SHP77 treated with DMSO at 0.1 percent for 48 hours (cell line): ENCODE data around the gene CHCHD3.
"Not testable (repeated sequence)": the region's sequence is repeated elsewhere in the genome, so short reads cannot be mapped to it uniquely, and the experiment has no call there.

Experiments used
- DNase-seq: peaks from one replicate; lab custom pipeline; 2025; lab: John Stamatoyannopoulos, UW

CHCHD3 gene

GRCh38 chr7:133044722-133045473, 37.0 kb downstream of the CHCHD3 start:
- no peak for DNase-seq

DNA sequence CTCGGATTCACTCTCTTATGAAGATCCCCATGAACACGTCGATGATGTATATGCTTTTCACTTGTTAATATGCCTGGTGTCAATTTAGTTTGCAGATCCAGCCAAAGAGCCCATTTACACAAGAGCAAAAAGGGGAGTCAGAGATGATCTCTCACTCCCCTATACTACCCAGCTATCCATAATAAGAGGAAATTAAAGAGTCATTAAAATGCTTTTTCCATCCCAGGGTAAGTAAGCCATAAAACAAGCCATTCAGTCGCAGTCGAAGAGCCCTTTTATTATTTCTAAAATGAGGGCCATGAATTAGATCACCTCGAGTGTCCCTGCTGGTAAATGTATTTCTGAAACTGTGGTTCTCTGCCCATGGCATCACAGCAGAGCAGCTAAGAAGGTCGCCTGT, 41.2 kb downstream of the CHCHD3 start:
- no peak for DNase-seq

- DNase-seq: no peak
Observed at GRCh38 chr7:133040178-133040577, 41.7 kb downstream of the CHCHD3 start.

DNA sequence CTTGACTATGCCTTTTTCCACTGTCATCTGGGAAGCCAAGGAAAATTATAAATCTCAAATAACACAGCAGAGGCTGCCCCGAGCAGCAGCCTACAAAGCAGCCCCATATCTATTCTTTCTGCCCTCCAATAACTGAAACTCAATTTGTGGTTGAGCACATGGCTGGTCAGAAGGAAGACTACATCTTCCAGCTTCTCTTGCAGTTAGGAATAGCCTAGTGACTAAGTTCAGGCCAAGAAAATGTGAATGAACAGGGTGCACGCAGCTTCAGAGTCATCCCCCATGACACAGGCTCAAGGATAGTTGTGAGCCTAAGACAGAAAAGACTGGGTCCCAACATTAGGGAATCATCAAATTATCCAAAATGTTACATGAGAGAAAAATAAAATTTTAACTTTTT, 42.3 kb downstream of the CHCHD3 start:
- no peak for DNase-seq

- no peak for DNase-seq
Observed at GRCh38 chr7:133036289-133036688, 45.6 kb downstream of the CHCHD3 start.

- DNase-seq: not testable (repeated sequence)
Observed at GRCh38 chr7:133035240-133035639, 46.6 kb downstream of the CHCHD3 start.

- DNase-seq: no peak
Observed at GRCh38 chr7:133030346-133030745, 51.5 kb downstream of the CHCHD3 start.

DNA sequence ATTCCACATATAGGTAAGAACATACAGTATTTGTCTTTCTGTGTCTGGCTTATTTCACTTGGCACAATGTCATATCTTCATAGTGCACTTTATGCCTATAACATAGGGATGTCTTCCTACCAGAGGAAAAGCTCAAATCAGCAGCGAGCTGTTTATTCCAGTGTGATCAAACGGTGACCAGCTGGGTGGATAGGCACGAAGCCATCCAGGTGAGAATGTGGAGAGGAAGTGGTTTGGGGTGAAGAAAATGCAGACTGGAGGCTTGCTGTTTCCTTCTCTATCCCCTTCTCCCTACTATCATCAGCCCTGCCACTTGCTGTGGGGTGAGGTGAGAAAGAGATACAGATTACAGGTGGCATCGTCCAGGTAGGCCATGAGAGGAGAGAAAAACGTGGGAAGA, 52.4 kb downstream of the CHCHD3 start:
- no peak for DNase-seq

DNA sequence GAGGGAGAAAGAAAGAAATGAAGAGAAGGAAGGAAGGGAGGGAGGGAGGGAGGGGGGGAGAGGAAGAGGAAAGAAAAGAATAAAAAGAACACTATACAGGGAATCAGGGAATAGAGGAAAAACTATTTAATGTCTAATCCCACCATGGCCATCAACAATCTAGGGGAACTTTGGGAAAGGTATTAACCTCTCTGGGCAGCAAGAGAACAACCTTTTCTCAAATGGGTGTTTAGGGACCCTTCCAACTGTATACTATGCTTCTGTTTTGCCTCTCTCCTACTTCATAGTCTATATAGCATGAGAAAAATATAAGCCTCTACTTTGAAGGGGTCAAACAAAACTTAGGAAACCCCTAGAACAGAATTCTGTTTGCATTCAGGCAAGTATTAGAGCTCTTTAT, 54.5 kb downstream of the CHCHD3 start:
- DNase-seq: no peak

DNA sequence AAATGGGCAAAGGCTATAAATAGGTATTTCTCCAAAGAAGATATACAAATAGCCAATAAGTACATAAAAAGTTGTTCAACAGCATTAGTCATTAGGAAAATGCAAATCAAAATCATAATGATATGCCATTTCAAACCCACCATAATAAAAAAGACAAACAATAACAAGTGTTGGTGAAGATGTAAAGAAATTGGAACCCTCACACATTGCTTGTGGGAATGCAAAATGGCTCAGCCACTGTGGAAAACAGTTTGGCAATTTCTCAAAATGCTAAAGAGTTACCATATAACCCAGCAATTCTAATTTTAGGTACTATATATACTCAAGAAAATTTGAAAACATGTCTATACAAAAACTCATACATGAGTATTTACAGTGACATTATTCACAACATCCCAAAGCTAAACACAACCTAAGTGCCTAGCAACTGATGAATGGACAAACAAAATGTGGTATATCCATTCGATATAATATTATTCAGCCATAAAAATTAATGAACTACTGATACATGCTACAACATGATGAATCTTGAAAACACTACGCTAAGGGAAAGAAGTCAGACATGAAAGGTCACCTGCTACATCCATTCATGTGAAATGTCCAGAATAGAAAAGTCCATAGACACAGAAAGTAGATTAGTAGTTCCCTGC, 55.6 kb downstream of the CHCHD3 start:
- DNase-seq: no peak

DNA sequence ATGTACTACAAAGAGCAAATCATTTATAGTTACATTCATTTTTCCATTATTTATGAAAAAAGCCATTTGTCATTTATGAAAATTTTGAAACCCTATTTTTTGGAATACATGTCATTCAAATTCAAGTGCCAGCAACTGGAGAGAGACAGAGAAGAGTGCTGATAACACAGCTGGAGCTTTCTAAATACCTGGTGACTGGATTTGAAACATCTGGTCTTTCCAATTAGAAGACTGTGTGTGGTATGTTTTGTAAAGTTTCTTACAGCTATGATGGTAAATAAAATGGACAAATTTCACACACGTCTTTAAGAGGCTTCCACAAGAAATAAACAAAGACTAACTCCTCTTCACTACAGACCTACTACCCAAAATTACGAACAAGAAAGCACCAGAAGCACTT, 56.8 kb downstream of the CHCHD3 start:
- no peak for DNase-seq

- DNase-seq: no peak
Observed at GRCh38 chr7:133024596-133024995, 57.3 kb downstream of the CHCHD3 start.

GRCh38 chr7:133023370-133024071, 58.4 kb downstream of the CHCHD3 start:
- DNase-seq: no peak

- DNase-seq: no peak
Observed at GRCh38 chr7:133022661-133023060, 59.2 kb downstream of the CHCHD3 start.

- DNase-seq: no peak
Observed at GRCh38 chr7:133021196-133021595, 60.7 kb downstream of the CHCHD3 start.

GRCh38 chr7:133020496-133020895, 61.4 kb downstream of the CHCHD3 start:
- DNase-seq: no peak

DNA sequence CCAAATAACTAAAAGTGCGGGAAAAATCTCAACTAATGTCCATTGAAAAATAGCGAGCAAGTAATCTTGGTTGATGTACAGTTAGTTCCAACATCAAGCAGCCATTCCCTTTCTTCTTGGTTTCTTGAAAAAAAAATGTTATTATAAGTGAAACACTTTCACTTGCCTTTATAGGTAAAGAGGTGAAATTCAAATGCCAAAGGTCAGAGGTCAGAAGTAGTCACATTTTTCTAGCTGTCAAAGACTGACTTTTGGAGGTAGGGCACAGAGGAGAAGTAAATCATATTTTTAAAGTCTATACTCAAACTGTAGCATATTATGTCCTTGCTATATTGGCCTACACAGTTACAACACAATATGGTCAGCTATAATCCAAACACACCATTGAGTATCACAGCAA, 62.3 kb downstream of the CHCHD3 start:
- DNase-seq: no peak

DNA sequence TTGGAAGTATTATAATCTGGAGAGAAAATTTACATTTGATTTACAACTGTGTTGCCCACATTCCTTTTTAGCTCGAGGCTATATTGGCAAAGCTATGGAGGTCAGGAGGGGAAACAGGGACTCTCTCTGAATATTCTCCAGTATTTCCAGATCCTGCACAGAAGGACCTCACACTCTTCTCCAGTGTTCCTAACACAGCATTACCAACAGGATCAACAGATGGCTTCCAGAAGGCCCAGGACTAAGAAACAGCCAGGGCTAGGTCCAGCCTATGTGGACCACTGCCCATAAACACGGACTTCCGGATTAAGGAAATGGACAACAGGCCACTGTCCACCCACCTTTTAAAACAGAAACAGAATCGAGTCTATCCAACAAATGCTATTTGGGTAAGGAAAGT, 65.3 kb downstream of the CHCHD3 start:
- no peak for DNase-seq

DNA sequence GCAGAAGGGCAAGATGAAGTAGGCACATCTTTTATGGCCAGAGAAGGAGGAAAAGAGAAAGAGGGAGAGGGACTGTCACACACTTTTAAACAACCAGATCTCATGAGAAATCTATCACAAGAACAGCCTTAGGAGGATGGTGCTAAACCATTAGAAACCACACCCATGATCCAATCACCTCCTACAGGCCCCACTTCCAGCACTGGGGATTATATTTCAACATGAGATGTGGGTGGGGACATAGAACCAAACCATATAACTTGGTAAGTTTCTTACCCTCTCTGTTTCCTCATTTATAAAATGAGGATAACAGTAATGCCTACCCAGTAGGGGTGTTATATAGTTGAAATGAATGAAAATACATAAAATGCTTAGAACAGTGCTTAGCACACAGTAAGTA, 66.0 kb downstream of the CHCHD3 start:
- no peak for DNase-seq

GRCh38 chr7:133011746-133012145, 70.1 kb downstream of the CHCHD3 start:
- DNase-seq: no peak

GRCh38 chr7:133009426-133010252, 72.3 kb downstream of the CHCHD3 start:
- DNase-seq: no peak

DNA sequence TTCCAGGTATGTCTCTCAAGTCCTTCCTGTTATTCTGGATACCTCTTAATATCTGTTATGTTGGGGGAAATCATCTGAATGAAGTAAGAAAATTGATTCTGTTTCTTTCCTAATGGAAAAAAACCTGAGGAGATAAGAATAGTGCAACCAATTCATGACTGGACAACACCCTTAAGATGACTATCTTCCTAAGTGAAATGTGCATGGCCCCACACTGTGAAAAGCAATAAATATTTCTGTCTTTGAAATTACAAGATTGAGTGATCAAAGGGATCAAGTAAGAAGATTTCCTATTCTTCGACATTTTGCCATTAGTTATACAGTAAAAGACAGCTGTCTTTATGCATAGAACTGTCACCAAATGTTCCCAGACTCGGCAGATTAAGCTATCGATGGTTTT, 73.9 kb downstream of the CHCHD3 start:
- no peak for DNase-seq
